ENCODE measurements around the gene PNPLA8. TPM values are rescaled to one million over a fixed set of nuclear protein-coding genes. Genes with fewer than 3 reads are reported as not detected.
"Not testable (repeated sequence)": the region's sequence is repeated elsewhere in the genome, so short reads cannot be mapped to it uniquely, and the experiment has no call there.

Gene PNPLA8
- total RNA-seq, 2 experiments from 2014 or later, result 23.0 to 26.4 TPM

GRCh38 chr7:108557191-108557590, 31.3 kb upstream of the PNPLA8 start:
- Histone ChIP-seq H3K4me2 (ENCODE audit: low read length) (no peak overlapping the region), H3K27ac (ENCODE audit: low read depth, low read length, poor library complexity, severe bottlenecking) (no peak overlapping the region), H3K79me2 (ENCODE audit: insufficient read depth, low read depth, low read length) (no peaks in the 10 kb centered on the region), H3K9me3 (ENCODE audit: low read length) (peaks cover 38% of the 10 kb centered on the region), H2AFZ (ENCODE audit: low read length) (no peak overlapping the region), H3K9me2 (ENCODE audit: insufficient read depth, low read length) (no peaks in the 10 kb centered on the region), H3K4me1 (ENCODE audit: insufficient read depth, low read length, poor library complexity, severe bottlenecking) (peaks cover 8% of the 10 kb centered on the region), H3K4me3 (ENCODE audit: low read depth, low read length, poor library complexity, severe bottlenecking) (no peak overlapping the region), H3K36me3 (ENCODE audit: insufficient read depth, low read length) (peaks cover 23% of the 10 kb centered on the region), H4K20me1 (ENCODE audit: insufficient read depth, low read length) (no peaks in the 10 kb centered on the region)
- BruUV-seq (replicated peaks), result no TSS peak
- POLR2A ChIA-PET, result no interaction called here
- DNase-seq (ENCODE audit: low spot score), result no peak
- TF ChIP-seq, protein P1, sequence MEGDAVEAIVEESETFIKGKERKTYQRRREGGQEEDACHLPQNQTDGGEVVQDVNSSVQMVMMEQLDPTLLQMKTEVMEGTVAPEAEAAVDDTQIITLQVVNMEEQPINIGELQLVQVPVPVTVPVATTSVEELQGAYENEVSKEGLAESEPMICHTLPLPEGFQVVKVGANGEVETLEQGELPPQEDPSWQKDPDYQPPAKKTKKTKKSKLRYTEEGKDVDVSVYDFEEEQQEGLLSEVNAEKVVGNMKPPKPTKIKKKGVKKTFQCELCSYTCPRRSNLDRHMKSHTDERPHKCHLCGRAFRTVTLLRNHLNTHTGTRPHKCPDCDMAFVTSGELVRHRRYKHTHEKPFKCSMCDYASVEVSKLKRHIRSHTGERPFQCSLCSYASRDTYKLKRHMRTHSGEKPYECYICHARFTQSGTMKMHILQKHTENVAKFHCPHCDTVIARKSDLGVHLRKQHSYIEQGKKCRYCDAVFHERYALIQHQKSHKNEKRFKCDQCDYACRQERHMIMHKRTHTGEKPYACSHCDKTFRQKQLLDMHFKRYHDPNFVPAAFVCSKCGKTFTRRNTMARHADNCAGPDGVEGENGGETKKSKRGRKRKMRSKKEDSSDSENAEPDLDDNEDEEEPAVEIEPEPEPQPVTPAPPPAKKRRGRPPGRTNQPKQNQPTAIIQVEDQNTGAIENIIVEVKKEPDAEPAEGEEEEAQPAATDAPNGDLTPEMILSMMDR (conservative IDR thresholded peaks at IDR 0.05; ENCODE audit: low read length), result no peak
- no peak for TF ChIP-seq EZH2phosphoT487 (IDR thresholded peaks at IDR 0.05; ENCODE audit: borderline replicate concordance, low read depth, low read length)
- intact Hi-C loops (cut with micrococcal nuclease; ENCODE audit: unreplicated experiment), result no loop called here
- CTCF ChIA-PET (ENCODE audit: unreplicated experiment), result no interaction called here

- H4K20me1 ChIP-seq (ENCODE audit: insufficient read depth, low read length); H3K27ac ChIP-seq (ENCODE audit: low read depth, low read length, poor library complexity, severe bottlenecking); H3K4me2 ChIP-seq (ENCODE audit: low read length); H3K9me2 ChIP-seq (ENCODE audit: insufficient read depth, low read length); BruUV-seq (replicated peaks); H2AFZ ChIP-seq (ENCODE audit: low read length); H3K79me2 ChIP-seq (ENCODE audit: insufficient read depth, low read depth, low read length); H3K4me3 ChIP-seq (ENCODE audit: low read depth, low read length, poor library complexity, severe bottlenecking); CTCF ChIA-PET (ENCODE audit: unreplicated experiment); POLR2A ChIA-PET; intact Hi-C loops (cut with micrococcal nuclease; ENCODE audit: unreplicated experiment); DNase-seq (ENCODE audit: low spot score): not testable (repeated sequence)
- Histone ChIP-seq H3K36me3 (ENCODE audit: insufficient read depth, low read length) (peaks cover 21% of the 10 kb centered on the region), H3K9me3 (ENCODE audit: low read length) (peaks cover 38% of the 10 kb centered on the region), H3K4me1 (ENCODE audit: insufficient read depth, low read length, poor library complexity, severe bottlenecking) (peaks cover 13% of the 10 kb centered on the region)
Observed at GRCh38 chr7:108556665-108557064, 30.7 kb upstream of the PNPLA8 start.

- H4K20me1 ChIP-seq (ENCODE audit: insufficient read depth, low read length); H3K9me2 ChIP-seq (ENCODE audit: insufficient read depth, low read length); CTCF ChIA-PET (ENCODE audit: unreplicated experiment); DNase-seq (ENCODE audit: low spot score); H3K4me2 ChIP-seq (ENCODE audit: low read length); H3K27ac ChIP-seq (ENCODE audit: low read depth, low read length, poor library complexity, severe bottlenecking); H3K79me2 ChIP-seq (ENCODE audit: insufficient read depth, low read depth, low read length); H3K36me3 ChIP-seq (ENCODE audit: insufficient read depth, low read length); H3K9me3 ChIP-seq (ENCODE audit: low read length); H2AFZ ChIP-seq (ENCODE audit: low read length); H3K4me3 ChIP-seq (ENCODE audit: low read depth, low read length, poor library complexity, severe bottlenecking); BruUV-seq (replicated peaks); intact Hi-C loops (cut with micrococcal nuclease; ENCODE audit: unreplicated experiment): not testable (repeated sequence)
- POLR2A ChIA-PET, result interaction anchor here (0.6 to 2.1 kb wide), 10 partner anchors 10 to 1491 kb away, joined by 3 to 9 read pairs (median 4); partner anchors contain the start of genes DNAJB9, PNPLA8 and THAP5
- peaks cover 20% of the 10 kb centered on the region for H3K4me1 ChIP-seq (ENCODE audit: insufficient read depth, low read length, poor library complexity, severe bottlenecking)
Observed at GRCh38 chr7:108548141-108548896, 22.4 kb upstream of the PNPLA8 start.
